ENCODE results near the gene CIBAR2.

DNA sequence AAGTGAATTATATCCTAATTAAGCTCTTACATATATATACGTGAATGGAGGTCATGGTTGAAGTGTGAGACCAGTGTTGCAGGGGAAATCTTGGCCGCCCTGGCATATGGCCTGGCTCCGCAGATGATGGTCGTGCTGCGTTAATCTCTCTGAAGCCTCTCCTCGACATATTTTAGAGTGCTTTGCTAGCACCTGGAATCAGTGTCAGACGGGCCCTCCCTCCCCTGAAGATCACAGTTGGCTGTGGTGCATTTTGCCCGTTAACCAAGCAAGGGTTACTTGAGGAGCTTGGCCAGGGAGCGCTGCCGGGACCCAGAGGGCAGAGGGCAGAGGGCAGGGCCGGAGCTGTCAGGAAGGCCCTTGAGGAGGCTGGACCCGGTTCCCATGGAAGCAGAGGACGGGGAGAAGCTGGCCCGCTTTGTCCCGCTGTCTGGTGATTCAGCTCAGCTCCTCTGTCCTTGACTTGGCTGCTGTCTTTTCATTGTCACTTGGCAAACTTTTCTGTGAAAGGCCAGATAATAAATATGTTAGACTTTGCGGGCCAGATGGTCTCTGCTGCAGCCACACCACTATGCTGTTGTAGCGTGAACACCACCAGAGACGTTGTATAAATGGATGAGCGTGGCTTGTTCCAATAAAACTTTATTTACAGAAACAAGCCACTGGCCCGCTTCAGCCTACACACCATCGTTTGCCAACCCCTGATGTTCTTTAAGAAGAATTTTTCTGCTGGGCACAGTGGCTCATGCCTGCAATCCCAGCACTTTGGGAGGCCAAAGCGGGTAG lies 32.3 kb downstream of the CIBAR2 start:
- no peak for TF ChIP-seq CTCF (IDR thresholded peaks at IDR 0.05)
- TF ChIP-seq POLR2A (IDR thresholded peaks at IDR 0.05), result no peak
- no peak for TF ChIP-seq EP300 (IDR thresholded peaks at IDR 0.05)

Measured in ovary (tissue), 3 donors.